IMR-90 (cell line): ENCODE data around the gene PTPRQ. TPM values are rescaled to one million over a fixed set of nuclear protein-coding genes. Genes with fewer than 3 reads are reported as not detected.

Experiments
- ATAC-seq: fragments of 200-7000 bp; cut with Tn5 transposase; 2 replicates; pipeline ENCODE4 v1.9.1; 2020; ENCODE audit warnings: low read depth, mild to moderate bottlenecking, moderate library complexity
- BruUV-seq: library from RNA; stranded (reverse); fragments of 400-500 nt; replicated peaks from 2 replicates; lab custom pipeline; 2021; lab: Mats Ljungman, UMichigan
- CTCF ChIA-PET: fragments of 300-600 bp; formaldehyde crosslinking; extraction: SDS; loops from one replicate; lab custom pipeline; 2021; ENCODE audit warnings: antibody characterized with exemption; lab: Yijun Ruan, JAX
- POLR2A ChIA-PET: fragments of 300-600 bp; sonication (Branson Sonifier 250); formaldehyde crosslinking; loops from one replicate; lab custom pipeline; 2022; ENCODE audit warnings: antibody characterized with exemption; ENCODE audit not compliant: unreplicated experiment; lab: Charles Lee
- DNase-seq: peaks from one replicate; pipeline ENCODE4 v3.0.0; 2013
- H2AFZ ChIP-seq: replicated peaks from 2 replicates; pipeline ENCODE3; 2013; ENCODE audit warnings: low read length, mild to moderate bottlenecking; ENCODE audit not compliant: poor library complexity
- H2AK5ac ChIP-seq: 2 replicates; pipeline ENCODE4 v1.6.1; 2013; ENCODE audit warnings: low read depth, low read length, inconsistent platforms
- H2AK9ac ChIP-seq: replicated peaks from 2 replicates; pipeline ENCODE3; 2013; ENCODE audit warnings: mild to moderate bottlenecking, low read depth, low read length, moderate library complexity; ENCODE audit not compliant: poor library complexity
- H2BK120ac ChIP-seq: 2 replicates; pipeline ENCODE4 v1.6.1; 2013; ENCODE audit warnings: low read depth, low read length, inconsistent platforms
- H2BK15ac ChIP-seq: 3 replicates; pipeline ENCODE4 v1.6.1; 2013; ENCODE audit warnings: low read depth, low read length, inconsistent platforms
- H2BK20ac ChIP-seq: 2 replicates; pipeline ENCODE4 v1.6.1; 2013; ENCODE audit warnings: low read depth, mild to moderate bottlenecking, inconsistent platforms, low read length, moderate library complexity
- H2BK5ac ChIP-seq: 2 replicates; pipeline ENCODE4 v1.6.1; 2013; ENCODE audit warnings: mild to moderate bottlenecking, low read depth, low read length, inconsistent platforms; ENCODE audit not compliant: poor library complexity, severe bottlenecking
- H3K14ac ChIP-seq: replicated peaks from 2 replicates; pipeline ENCODE4 v1.6.1; 2013; ENCODE audit warnings: low read depth, low read length, inconsistent platforms
- H3K18ac ChIP-seq: 2 replicates; pipeline ENCODE4 v1.6.1; 2013; ENCODE audit warnings: low read depth, low read length, control low read depth
- H3K23ac ChIP-seq: 2 replicates; pipeline ENCODE4 v1.6.1; 2013; ENCODE audit warnings: low read depth, low read length, inconsistent platforms
- H3K27ac ChIP-seq: 2 replicates; pipeline ENCODE4 v1.5.1; 2013; ENCODE audit warnings: mild to moderate bottlenecking, control low read depth, low read length; ENCODE audit not compliant: insufficient read depth
- H3K27me3 ChIP-seq: 2 replicates; pipeline ENCODE4 v1.6.1; 2013; ENCODE audit warnings: low read length; ENCODE audit not compliant: control insufficient read depth, insufficient read depth
- H3K36me3 ChIP-seq: 2 replicates; pipeline ENCODE4 v1.6.1; 2013; ENCODE audit warnings: low read length, mixed read lengths; ENCODE audit not compliant: control insufficient read depth, insufficient read depth
- H3K4ac ChIP-seq: 2 replicates; pipeline ENCODE4 v1.6.1; 2013; ENCODE audit warnings: low read depth, low read length, inconsistent platforms
- H3K4me1 ChIP-seq: 2 replicates; pipeline ENCODE4 v1.6.1; 2013; ENCODE audit warnings: low read length, mixed read lengths; ENCODE audit not compliant: control insufficient read depth, insufficient read depth
- H3K4me2 ChIP-seq: 2 replicates; pipeline ENCODE4 v1.6.1; 2013; ENCODE audit warnings: low read depth, mild to moderate bottlenecking, control low read depth, low read length, moderate library complexity
- H3K4me3 ChIP-seq: 2 replicates; pipeline ENCODE4 v1.5.1; 2013; ENCODE audit warnings: low read depth, mild to moderate bottlenecking, control low read depth, low read length, moderate library complexity; ENCODE audit not compliant: insufficient read depth
- H3K56ac ChIP-seq: 2 replicates; pipeline ENCODE4 v1.6.1; 2013; ENCODE audit warnings: low read length, inconsistent platforms; ENCODE audit not compliant: insufficient read depth; ENCODE audit errors: extremely low read depth
- H3K79me1 ChIP-seq, 2 experiments: 2 replicates each; pipeline ENCODE4 v1.6.1; 2013; ENCODE audit warnings: low read length in 2 of 2, inconsistent platforms in 1 of 2, low read depth in 1 of 2
- H3K9ac ChIP-seq: 2 replicates; pipeline ENCODE4 v1.6.1; 2013; ENCODE audit warnings: low read depth, low read length, control low read depth
- H3K9me1 ChIP-seq: 2 replicates; pipeline ENCODE4 v1.6.1; 2013; ENCODE audit warnings: low read length, inconsistent platforms; ENCODE audit not compliant: insufficient read depth
- H3K9me3 ChIP-seq: 2 replicates; pipeline ENCODE4 v1.6.1; 2013; ENCODE audit warnings: low read length; ENCODE audit not compliant: control insufficient read depth, insufficient read depth
- H4K20me1 ChIP-seq: 2 replicates; pipeline ENCODE4 v1.6.1; 2013; ENCODE audit warnings: low read length, inconsistent platforms; ENCODE audit not compliant: insufficient read depth
- H4K5ac ChIP-seq: 2 replicates; pipeline ENCODE4 v1.6.1; 2013; ENCODE audit warnings: mild to moderate bottlenecking, low read depth, low read length, control low read depth
- H4K8ac ChIP-seq, 2 experiments: 2 replicates each; pipeline ENCODE4 v1.6.1; 2013; ENCODE audit warnings: low read depth in 2 of 2, low read length in 2 of 2, control low read depth in 1 of 2, inconsistent platforms in 1 of 2
- H4K91ac ChIP-seq: 2 replicates; pipeline ENCODE4 v1.6.1; 2013; ENCODE audit warnings: low read depth, low read length, inconsistent platforms; ENCODE audit not compliant: insufficient read depth
- BHLHE40 ChIP-seq: fragments of 150-350 bp; IDR thresholded peaks from 2 replicates; pipeline ENCODE4 v1.6.1; 2016; ENCODE audit warnings: mild to moderate bottlenecking, low read depth, low read length
- MAFK ChIP-seq: IDR thresholded peaks from 2 replicates; pipeline ENCODE4 v1.6.1; 2012; ENCODE audit warnings: low read depth, low read length, improper control_type of control experiment
- WGBS, 2 experiments: methylation state at CpG; one replicate each; pipeline versions ENCODE4 v1.1.5 to v1.1.7; 2013; ENCODE audit warnings: missing lambda C conversion rate in 2 of 2; ENCODE audit not compliant: insufficient read length in 1 of 2; ENCODE audit errors: extremely low coverage in 2 of 2; 5-methylcytosine and 5-hydroxymethylcytosine counted together
- dilution Hi-C: fragments of 300-500 bp; cut with HindIII; formaldehyde crosslinking; loops from one replicate; pipeline ENCODE4 v1.14.3; 2018; ENCODE audit warnings: low sequenced_read_pairs; ENCODE audit not compliant: unreplicated experiment
- in situ Hi-C: fragments of 300-500 bp; cut with MboI; formaldehyde crosslinking; loops from 3 replicates; pipeline ENCODE4 v1.14.3; 2019; ENCODE audit warnings: low sequenced_read_pairs, inconsistent platforms, mixed read lengths
- intact Hi-C: fragments of 100-400 bp; cut with micrococcal nuclease; formaldehyde crosslinking; loops from 2 replicates; pipeline ENCODE4 v1.10.0; 2022
- polyA plus RNA-seq, 3 experiments: library from polyadenylated mRNA; depleted of rRNA; stranded (reverse); fragments of >200 nt; gene quantifications; 2 replicates each; pipeline ENCODE4 v1.2.3, GENCODE V29; 2012; ENCODE audit warnings: low replicate concordance in 1 of 3
- total RNA-seq: library from RNA; depleted of rRNA; stranded (reverse); fragments of >200 nt; gene quantifications from 2 replicates; pipeline ENCODE4 v1.2.3, GENCODE V29; 2012

PTPRQ gene
- total and polyA plus RNA-seq, 2 of the 4 experiments (the other 2 are of a cell fraction): 0.96 to 1.4 TPM

- Histone ChIP-seq H3K4me3 (peak overlapping the region; percentile 43), H4K5ac (no peak overlapping the region), H2AK5ac (no peak overlapping the region), H2AFZ (peak overlapping the region; percentile 52), H3K14ac (no peak overlapping the region), H3K4me1 (0 out of 2 replicates have a peak, but pooled peaks cover 2% of the 10 kb centered on the region), H3K79me1 (no peaks in the 10 kb centered on the region), H3K9me1 (no peaks in the 10 kb centered on the region), H2BK120ac (no peak overlapping the region), H2BK20ac (no peak overlapping the region), H4K91ac (no peak overlapping the region), H3K18ac (no peak overlapping the region), H4K20me1 (no peaks in the 10 kb centered on the region), H3K56ac (no peak overlapping the region), H3K27ac (no peak overlapping the region), H3K4ac (no peak overlapping the region), H2AK9ac (no peak overlapping the region), H3K27me3 (no peaks in the 10 kb centered on the region; the same call in 1 of the 2 replicates), H4K8ac (no peak overlapping the region), H3K9ac (no peak overlapping the region), H3K9me3 (no peaks in the 10 kb centered on the region), H2BK5ac (no peak overlapping the region), H3K4me2 (peak overlapping the region; percentile 65), H2BK15ac (no peak overlapping the region), H3K23ac (no peak overlapping the region), H3K36me3 (no peaks in the 10 kb centered on the region)
- TF ChIP-seq MAFK: no peak
- TF ChIP-seq BHLHE40: no peak
- dilution Hi-C loops: no loop called here
- intact Hi-C loops: no loop called here
- in situ Hi-C loops: loop anchor here (25.0 kb wide), 1 partner anchor 862 kb away; no protein-coding TSS in a partner anchor
- ATAC-seq (peak; percentile 29; the same call in 1 of the 2 replicates), DNase-seq (no peak)
- no TSS peak for BruUV-seq
- ChIA-PET POLR2A (no interaction called here), CTCF (no interaction called here)
- WGBS, 2 experiments: 26% methylated on average over 11 of the region's 20 CpGs; no CpG with 5 or more reads in 1 of the 2 experiments
Observed at GRCh38 chr12:80400571-80400991, 43.5 kb upstream of the PTPRQ start.
